Panc1 (cell line): Measurements from ENCODE around the gene FBP1. TPM values are rescaled to one million over a fixed set of nuclear protein-coding genes. Genes with fewer than 3 reads are reported as not detected.

Experiments used
- ATAC-seq: fragments of 200-7000 bp; cut with Tn5 transposase; 2 replicates; pipeline ENCODE4 v1.9.1; 2020; ENCODE audit warnings: mild to moderate bottlenecking, moderate library complexity
- BruUV-seq: library from RNA; stranded (reverse); fragments of 400-500 nt; replicated peaks from 2 replicates; lab custom pipeline; 2021; lab: Mats Ljungman, UMichigan
- CTCF ChIA-PET: fragments of 300-600 bp; sonication (Branson Sonifier 250); formaldehyde crosslinking; loops from one replicate; lab custom pipeline; 2022; ENCODE audit warnings: antibody characterized with exemption; lab: Charles Lee
- POLR2A ChIA-PET: fragments of 300-600 bp; sonication (Branson Sonifier 250); formaldehyde crosslinking; loops from one replicate; lab custom pipeline; 2022; ENCODE audit warnings: antibody characterized with exemption; lab: Charles Lee
- DNase-seq: peaks from one replicate; pipeline ENCODE4 v3.0.0-alpha.2; 2010; ENCODE audit warnings: low read depth, low spot score
- H3K27ac ChIP-seq: 2 replicates; pipeline ENCODE4 v1.5.1; 2011; ENCODE audit warnings: mild to moderate bottlenecking, low read length, inconsistent platforms
- H3K27me3 ChIP-seq: fragments of 200-500 bp; sonication (Bioruptor generic); 2 replicates; pipeline ENCODE4 v1.6.0; 2014; ENCODE audit warnings: low read length, inconsistent platforms; ENCODE audit not compliant: control insufficient read depth, insufficient read depth
- H3K36me3 ChIP-seq: fragments of 200-500 bp; sonication (Bioruptor generic); 2 replicates; pipeline ENCODE4 v1.5.1; 2014; ENCODE audit warnings: inconsistent platforms, mild to moderate bottlenecking, low read length, moderate library complexity; ENCODE audit not compliant: control insufficient read depth, insufficient read depth
- H3K4me1 ChIP-seq: 2 replicates; pipeline ENCODE4 v1.5.1; 2011; ENCODE audit warnings: inconsistent platforms, mild to moderate bottlenecking, low read length, moderate library complexity; ENCODE audit not compliant: control insufficient read depth, insufficient read depth
- H3K4me3 ChIP-seq, 2 experiments: 2 replicates each; pipeline ENCODE4 v1.5.1; 2011 to 2012; ENCODE audit warnings: low read depth in 2 of 2, low read length in 2 of 2, mild to moderate bottlenecking in 2 of 2, inconsistent platforms in 1 of 2, moderate library complexity in 1 of 2
- H3K9me3 ChIP-seq: fragments of 200-500 bp; sonication (Bioruptor generic); 2 replicates; pipeline ENCODE4 v1.5.1; 2014; ENCODE audit warnings: low read depth, mild to moderate bottlenecking, inconsistent platforms, low read length, moderate library complexity; ENCODE audit not compliant: control insufficient read depth, insufficient read depth
- CTCF ChIP-seq: fragments of 450-650 bp; IDR thresholded peaks from 2 replicates; pipeline ENCODE4 v1.5.1; 2017; ENCODE audit warnings: mild to moderate bottlenecking
- POLR2AphosphoS5 ChIP-seq: IDR thresholded peaks from 2 replicates; pipeline ENCODE4 v1.6.1; 2012; ENCODE audit warnings: mild to moderate bottlenecking, low read depth, low read length, moderate library complexity
- REST ChIP-seq, 2 experiments: IDR thresholded peaks; 2 replicates each; pipeline ENCODE4 v1.6.1; 2011 to 2012; ENCODE audit warnings: low read depth in 2 of 2, control low read depth in 1 of 2, low read length in 1 of 2, mild to moderate bottlenecking in 1 of 2, moderate library complexity in 1 of 2; ENCODE audit not compliant: insufficient read depth in 1 of 2
- SIN3A ChIP-seq: IDR thresholded peaks from 2 replicates; pipeline ENCODE4 v1.6.1; 2012; ENCODE audit warnings: low read depth, mild to moderate bottlenecking, low read length, moderate library complexity, borderline replicate concordance; ENCODE audit not compliant: insufficient read depth
- TCF7L2 ChIP-seq: IDR thresholded peaks from 2 replicates; pipeline ENCODE4 v1.6.1; 2011; ENCODE audit warnings: mild to moderate bottlenecking, low read depth, low read length, inconsistent platforms
- in situ Hi-C: cut with HindIII; loops from 2 replicates; pipeline ENCODE4 v1.10.0; 2016; ENCODE audit warnings: low sequenced_read_pairs, low pct_unique_long_range_greater_than_20kb
- intact Hi-C: fragments of 100-400 bp; cut with micrococcal nuclease; formaldehyde crosslinking; loops from one replicate; pipeline ENCODE4 v1.10.0; 2022; ENCODE audit not compliant: unreplicated experiment
- total RNA-seq: library from RNA; stranded (reverse); gene quantifications from one replicate; pipeline ENCODE4 v1.2.1, GENCODE V29; 2021; ENCODE audit not compliant: unreplicated experiment

The FBP1 gene
- total RNA-seq, 1 experiment from 2014 or later: 0.36 TPM

GRCh38 chr9:94619026-94619425 lies 20.3 kb downstream of the FBP1 start:
- in situ Hi-C loops: no loop called here

GRCh38 chr9:94613003-94613402 lies 26.3 kb downstream of the FBP1 start:
- DNase-seq: no peak
- Histone ChIP-seq H3K27ac (no peak overlapping the region), H3K4me3 (no peak overlapping the region), H3K36me3 (no peaks in the 10 kb centered on the region), H3K9me3 (no peaks in the 10 kb centered on the region), H3K4me1 (no peaks in the 10 kb centered on the region), H3K27me3 (no peaks in the 10 kb centered on the region)
- ChIA-PET POLR2A (no interaction called here), CTCF (no interaction called here)
- no TSS peak for BruUV-seq
- ATAC-seq: no peak
- TF ChIP-seq TCF7L2 (no peak), SIN3A (no peak), REST (IDR thresholded peaks at IDR 0.05; ENCODE audit: insufficient read depth in 1 of 2, low read depth in 2 of 2, low read length in 1 of 2) (no peak), CTCF (no peak), POLR2AphosphoS5 (no peak)
- in situ Hi-C loops (no loop called here), intact Hi-C loops (no loop called here)

More at GRCh38 chr9:94619026-94619425, 20.3 kb downstream of the FBP1 start:
- intact Hi-C loops: no loop called here
- no peaks in the 10 kb centered on the region for H3K36me3 ChIP-seq
- H3K4me1 ChIP-seq: no peaks in the 10 kb centered on the region
- ChIA-PET CTCF (interaction anchor here (0.6 kb wide), 2 partner anchors 80 to 129 kb away, joined by 3 to 6 read pairs; no protein-coding TSS in a partner anchor), POLR2A (no interaction called here)
- no peak for TF ChIP-seq TCF7L2
- TF ChIP-seq SIN3A: no peak
- no peak for TF ChIP-seq CTCF
- TF ChIP-seq REST (IDR thresholded peaks at IDR 0.05; ENCODE audit: insufficient read depth in 1 of 2, low read depth in 2 of 2, low read length in 1 of 2): no peak
- TF ChIP-seq POLR2AphosphoS5: no peak
- no peak overlapping the region for H3K27ac ChIP-seq
- H3K9me3 ChIP-seq: no peaks in the 10 kb centered on the region
- DNase-seq: no peak
- no peaks in the 10 kb centered on the region for H3K27me3 ChIP-seq
- ATAC-seq: no peak
- H3K4me3 ChIP-seq: no peak overlapping the region
- BruUV-seq: no TSS peak
